GM18858 (cell line): ENCODE measurements around the gene TIFAB.

Source experiments
- ATAC-seq: cut with Tn5 transposase; IDR thresholded peaks from one replicate; pipeline ENCODE4 v1.9.1; 2021; ENCODE audit not compliant: unreplicated experiment

The TIFAB gene

DNA sequence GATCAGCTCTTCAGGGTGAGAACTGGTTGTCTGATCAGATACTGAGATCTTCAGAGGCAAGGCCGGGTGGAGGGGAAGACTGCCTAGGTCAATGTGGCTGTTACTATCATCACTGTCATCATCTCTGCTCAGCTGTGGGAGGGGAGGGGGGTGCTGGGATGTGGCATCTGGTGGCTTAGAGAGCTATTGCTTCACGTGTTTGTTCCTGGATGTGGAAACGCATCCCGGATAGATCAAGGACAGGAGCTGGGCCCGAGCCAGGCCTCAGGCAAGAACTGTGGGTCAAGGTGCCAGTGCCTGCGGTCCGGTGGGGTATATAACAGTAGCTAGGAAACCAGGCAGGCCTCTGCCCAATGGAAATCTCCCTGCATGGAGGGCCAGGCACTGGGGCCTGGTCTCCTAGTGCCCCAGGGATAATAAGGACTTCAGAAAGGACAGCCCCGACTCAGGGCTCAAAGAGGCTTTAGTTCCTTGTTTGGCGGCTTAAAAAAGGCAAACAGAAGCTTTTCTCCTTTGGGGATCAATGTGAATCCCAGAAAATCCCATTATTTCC is 30.3 kb upstream of the TIFAB start:
- no peak for ATAC-seq

DNA sequence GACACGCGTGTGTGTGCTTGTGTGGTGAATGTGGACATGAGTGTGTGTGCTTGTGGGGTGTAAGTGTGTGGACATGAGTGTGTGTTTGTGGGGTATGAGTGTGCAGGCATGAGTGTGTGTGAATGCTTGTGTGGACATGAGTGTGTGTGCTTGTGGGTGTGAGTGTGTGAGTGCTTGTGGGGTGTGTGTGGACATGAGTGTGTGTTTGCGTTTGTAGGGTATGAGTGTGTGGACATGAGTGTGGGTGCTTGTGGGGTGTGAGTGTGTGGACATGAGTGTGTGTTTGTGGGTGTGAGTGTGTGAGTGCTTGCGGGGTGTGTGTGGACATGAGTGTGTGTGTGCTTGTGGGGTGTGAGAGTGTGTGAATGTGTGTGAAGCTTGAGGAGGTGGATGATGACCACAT is 29.8 kb upstream of the TIFAB start:
- no peak for ATAC-seq

DNA sequence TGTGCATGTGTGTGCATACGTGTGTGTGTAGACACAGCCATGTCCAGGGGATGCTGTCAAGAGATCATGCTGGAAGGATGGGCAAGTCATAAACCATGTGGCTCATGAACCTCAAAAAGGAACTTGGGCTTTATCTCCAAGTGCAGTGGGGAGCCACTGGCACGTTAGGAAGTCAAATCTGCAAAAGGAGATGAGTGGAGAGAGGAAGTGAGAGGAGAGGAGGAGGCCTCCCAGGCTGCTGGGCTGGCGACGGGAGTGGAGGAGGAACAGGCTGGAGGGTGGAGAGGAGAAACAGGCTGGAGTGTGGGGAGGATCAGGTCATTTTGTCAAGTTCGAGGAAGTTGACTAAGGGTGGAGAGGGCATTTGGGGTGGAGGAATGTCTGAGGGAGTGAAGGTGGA is 29.2 kb upstream of the TIFAB start:
- no peak for ATAC-seq

DNA sequence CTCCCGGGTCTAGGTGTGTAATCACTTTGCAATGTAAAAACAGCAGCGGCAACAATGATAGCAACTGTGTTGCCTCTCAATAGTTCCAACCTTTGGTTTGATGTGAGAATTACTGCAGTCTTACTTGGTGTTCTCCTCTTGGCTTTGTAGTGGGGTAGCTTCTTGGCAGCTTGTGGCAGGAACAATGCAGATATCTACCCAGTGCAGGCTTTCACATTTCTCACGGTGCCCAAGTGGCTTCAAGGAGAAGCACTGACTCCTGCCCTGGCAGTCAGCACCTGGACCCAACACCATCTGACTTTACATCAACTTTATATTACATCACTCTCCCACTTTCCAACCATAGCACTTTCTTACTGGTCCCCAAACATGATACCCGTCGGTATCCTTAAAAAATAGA is 28.4 kb upstream of the TIFAB start:
- no peak for ATAC-seq

DNA sequence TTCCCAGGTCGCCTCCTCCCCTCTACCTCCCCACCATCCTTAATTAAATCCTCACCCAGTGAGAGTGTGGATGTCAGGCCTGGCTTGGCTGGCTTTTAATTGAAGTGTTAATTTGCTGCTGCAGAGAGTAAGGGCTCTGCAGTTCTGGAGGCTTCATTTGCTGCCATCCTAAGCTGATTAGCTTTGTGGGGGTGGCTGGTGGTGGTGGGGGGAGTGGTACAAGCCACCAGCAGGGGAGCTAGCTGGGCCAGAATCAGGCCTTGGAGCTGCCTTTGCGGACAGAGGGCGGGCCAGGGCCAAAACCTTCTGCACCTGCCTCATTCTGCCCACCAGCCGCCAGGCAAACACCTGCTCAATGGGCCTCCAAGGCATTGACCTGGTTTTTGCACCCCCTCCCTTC is 26.8 kb upstream of the TIFAB start:
- no peak for ATAC-seq

DNA sequence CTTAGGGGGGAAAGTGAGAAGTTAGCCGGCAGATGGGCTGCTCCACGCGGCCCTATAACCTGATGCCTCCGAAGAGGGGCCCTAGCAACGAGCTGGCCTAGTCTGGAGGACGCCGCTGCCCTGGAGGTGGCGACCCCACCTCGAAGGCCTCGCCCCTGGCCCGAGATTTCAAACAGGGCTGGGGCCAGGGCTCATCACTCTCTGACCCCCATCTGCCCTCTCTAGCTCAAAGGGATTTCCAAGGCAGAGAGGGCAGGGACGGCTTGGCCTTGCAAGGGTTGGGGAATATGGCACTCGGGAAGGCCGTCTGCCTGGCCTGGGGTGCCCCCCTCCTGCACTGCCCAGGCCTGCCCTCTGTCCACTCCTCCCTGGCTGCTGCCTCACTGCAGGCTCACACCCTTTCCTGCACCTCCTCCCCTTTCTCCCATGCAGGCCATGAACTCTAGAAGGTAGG is 25.5 kb upstream of the TIFAB start:
- no peak for ATAC-seq

DNA sequence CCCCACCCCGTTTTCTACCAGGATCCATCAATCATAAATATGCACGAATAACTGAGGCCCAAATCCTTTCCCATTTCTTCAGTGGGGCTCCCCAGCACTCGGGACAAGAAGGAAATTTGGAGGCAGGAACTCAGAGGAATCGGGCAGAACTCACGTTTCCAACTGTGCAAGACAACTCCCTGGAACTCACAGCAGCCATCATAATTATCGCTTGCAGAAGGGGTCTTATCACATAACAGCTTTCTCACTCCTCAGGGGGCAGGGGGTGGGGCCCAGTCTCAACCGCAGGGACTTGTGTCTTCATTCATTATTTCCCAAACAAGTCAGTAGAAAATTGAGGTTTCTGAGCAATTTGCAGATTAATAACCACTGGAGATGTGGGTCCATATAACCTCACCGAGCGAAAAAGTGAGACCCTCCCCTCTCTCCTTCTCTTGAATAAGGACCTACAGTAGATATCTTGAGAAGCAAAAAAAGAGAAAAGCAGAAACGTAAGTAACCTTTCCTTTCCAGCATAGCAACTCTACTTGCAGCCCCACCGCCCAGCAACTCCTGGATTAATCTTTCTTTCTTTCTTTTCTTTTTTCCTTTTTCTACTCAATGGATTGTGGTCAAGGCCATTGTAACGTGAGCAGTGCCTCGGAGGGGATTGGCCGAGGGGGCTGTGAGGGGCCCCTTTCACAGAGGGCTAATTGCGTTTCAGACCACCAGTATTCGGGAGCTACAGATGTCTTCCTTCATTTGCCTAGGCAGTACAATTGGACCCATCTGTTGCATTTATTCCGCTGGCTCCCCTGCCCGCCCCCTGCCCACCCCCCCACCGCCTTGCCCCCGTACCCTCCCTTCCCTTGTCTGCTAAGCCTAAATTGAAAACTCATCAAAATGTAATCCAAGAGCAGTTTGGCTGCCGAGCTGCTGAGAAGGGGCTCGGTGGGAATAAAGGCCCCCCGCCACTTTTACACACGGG is 24.7 kb upstream of the TIFAB start:
- ATAC-seq: no peak

DNA sequence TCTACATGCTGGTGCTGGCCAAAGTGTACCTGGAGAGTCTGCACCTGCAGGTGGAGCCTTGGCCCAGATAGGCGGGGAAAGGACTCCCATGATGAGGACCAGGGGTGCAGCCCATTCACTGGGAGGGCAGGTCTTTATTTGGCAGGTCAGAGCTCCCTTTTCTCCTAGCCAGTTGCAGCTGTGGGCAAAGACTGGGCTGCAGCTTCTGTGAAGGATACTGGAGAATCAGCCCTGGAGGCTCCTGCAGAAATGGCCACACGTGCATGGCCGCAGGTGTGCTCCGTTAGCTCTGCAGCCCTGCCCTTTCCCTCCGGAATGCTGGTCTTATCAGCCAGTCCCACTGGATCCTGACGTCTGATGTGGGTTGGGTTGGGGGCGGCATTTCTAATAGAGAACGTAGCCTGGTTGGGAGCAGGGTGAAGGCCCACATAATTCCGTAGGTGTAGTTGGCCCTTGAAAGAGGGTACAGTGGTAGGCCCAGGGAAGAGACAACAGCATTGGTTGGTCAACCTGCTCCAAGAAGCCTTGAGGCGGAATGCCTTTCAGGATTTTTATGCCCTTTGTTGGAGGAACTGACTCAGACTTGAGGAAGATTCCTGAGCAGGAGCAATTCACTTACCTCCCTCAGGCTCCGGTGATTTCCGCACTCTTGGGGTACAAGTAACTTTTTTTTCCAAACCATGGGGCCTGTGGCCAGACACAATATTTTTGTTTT is 22.0 kb upstream of the TIFAB start:
- no peak for ATAC-seq

DNA sequence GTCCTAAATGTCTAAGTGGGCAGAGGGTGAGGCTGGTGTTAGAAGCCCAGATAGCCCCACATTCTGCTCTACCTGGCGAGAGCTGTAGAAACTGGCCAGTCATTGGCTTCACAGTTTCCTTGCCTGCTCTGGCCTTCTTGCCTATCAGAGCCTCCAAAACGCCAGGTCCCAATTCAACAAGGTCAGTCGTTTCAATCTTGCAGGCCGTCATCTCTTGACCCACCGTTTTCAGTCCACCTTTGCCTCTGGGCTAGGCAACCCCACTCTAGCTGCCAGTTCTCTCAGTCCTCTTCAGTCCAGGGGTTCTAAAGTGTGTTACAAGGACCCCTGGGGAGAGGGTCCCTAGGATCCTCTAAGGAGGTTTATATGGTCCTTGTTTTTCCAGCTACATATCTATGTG is 20.0 kb upstream of the TIFAB start:
- no peak for ATAC-seq

DNA sequence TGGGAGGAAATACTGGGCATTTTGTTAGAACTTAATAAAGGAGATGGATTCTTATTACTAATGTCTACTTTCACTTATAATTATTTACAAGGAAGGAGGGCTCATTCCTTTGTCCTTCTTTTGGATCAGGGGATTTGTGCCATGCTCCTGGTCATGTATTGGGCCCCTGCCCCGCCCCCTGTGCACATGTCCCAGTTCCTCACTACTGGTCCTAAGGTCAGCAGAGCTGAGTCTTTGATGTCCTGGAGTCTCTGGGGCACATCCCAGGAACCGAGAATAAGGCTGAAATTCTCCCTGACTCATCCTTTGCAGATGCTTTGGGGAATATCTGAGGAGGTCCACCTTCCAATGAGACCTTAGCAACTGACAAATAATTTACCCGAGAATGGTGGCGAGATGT is 19.6 kb upstream of the TIFAB start:
- no peak for ATAC-seq

DNA sequence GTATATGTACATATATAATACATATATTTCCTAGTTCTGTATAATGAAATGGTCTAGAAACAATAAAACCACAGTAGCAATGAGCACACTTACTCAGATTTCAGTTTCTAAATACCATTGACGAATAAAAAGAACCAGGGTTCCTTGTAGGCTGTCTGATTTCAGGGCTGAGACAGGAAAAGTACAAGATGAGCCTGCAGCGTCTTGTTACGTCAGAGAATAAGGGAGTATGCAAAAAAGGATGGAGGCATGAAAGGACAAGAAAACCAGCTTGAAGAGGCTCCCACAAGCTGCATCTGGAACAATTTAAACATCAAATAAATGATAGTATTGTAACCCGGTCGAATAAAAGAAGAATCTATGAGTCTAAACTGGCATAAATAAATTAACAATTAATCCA is 17.8 kb upstream of the TIFAB start:
- ATAC-seq: no peak

DNA sequence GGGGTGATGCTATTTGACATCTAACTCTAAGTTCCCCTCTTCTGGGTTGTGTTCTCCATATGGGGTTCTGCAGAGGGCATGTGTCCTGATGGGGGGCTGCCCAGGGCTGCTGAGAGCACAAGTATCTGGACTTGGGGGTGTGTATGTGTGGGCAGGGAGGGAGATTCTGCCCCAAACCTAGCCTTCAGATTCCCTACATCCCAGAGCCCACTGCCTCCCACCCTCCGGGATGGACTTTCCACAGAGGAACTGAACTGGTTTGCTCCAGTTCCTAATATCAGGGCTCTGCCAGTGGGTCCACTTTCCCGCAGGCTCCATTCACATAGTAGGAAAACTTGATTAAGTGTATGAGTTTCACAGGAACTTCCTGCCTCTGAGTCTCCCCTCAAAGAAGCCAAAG is 16.4 kb upstream of the TIFAB start:
- no peak for ATAC-seq

DNA sequence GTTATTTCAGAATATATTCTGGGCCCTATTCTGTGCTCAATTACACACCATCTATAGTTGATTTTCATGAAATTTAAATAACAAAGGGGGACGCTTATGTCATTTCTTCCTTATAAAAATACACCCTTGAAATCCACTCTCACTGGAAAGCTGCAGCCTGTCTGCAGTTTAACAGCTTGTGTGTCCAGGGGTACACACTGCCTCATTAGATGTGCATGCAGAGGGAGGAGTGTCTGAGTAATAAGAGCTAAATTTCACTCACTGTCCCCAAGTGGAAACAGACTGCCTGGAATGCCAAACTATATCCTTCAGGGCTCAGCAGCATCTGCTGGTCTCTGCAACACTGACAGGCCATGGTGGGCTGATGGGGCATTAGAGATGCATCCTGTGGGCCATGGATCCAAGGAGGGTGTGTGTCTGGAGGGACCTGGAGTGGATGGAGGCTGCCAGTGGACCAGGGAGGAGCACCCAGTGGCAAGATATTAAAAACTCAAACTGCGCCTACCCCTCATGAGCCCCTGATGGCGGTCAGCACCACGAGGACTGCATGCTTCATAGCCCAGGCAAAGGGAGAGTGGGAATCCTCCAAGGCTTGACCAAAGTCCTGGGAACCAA is 15.8 kb upstream of the TIFAB start:
- no peak for ATAC-seq

DNA sequence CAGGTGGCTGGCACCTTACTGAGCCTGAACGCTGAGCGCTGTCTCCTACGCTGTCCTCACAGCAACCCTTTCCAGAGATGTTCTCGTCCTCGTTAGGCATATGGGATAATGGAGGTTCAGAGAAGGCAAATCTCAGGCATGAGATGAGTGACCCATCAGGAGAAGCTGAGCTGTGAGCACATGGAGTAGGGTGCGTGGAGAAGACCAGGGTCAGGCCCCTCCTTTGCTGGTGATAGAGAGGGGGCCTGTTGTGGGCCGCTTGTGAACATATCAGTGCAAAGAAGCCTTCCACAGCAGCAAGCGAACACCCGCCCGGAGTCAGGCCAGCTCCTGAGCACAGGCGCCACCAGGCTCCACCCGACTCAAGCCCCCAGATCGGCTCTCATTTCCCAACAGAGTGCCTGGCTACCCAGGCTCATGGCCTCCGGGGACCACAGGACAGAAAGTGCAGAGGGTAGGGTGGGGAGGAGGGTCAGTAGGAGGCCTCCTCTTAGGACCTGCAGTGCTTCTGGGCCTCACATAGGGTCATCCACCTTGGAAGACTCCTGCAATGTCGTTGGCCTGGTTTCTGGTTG is 15.0 kb upstream of the TIFAB start:
- ATAC-seq: no peak

DNA sequence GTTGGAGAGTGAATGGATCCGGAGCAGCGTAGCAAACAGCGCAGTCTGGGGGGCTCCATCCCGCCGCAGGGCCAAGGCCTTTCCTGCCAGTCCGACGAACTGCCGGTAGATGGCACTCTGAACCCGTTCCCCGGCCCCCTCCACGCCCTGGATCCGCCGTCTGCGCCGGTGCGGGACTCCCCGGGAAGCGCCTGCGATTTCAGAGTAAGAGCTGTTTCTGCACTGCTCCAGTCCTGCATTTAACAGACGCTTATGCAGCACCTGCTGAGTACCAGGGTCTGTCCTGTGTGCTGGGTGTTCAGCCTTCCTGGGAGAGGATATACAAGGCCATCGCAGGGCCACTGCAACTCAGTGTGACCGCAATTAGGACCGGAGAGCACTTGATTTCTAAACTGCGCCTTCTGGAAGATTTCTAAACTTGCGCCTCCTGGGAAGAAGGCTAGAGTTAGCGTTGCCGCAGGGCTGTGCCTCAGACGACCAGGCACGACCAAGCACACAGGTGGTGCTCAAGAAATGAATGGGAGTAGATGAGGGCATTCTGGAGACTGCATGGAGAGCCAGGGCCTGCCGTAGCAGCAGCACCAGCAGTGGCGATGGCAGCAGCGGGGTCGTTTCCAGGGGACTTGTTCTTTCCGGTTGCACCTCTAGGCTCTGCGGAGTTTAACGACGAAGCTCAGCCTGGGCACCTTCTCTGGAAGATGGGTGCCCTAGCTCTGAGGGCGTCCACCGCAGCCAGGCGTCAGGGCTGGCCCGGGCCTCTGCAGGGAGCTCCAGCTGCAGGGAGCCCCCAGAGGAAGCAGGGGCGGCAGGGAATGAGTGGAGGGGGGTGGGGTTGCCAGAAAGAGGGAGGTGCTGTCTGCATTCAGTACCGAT is 14.3 kb upstream of the TIFAB start:
- ATAC-seq: no peak

DNA sequence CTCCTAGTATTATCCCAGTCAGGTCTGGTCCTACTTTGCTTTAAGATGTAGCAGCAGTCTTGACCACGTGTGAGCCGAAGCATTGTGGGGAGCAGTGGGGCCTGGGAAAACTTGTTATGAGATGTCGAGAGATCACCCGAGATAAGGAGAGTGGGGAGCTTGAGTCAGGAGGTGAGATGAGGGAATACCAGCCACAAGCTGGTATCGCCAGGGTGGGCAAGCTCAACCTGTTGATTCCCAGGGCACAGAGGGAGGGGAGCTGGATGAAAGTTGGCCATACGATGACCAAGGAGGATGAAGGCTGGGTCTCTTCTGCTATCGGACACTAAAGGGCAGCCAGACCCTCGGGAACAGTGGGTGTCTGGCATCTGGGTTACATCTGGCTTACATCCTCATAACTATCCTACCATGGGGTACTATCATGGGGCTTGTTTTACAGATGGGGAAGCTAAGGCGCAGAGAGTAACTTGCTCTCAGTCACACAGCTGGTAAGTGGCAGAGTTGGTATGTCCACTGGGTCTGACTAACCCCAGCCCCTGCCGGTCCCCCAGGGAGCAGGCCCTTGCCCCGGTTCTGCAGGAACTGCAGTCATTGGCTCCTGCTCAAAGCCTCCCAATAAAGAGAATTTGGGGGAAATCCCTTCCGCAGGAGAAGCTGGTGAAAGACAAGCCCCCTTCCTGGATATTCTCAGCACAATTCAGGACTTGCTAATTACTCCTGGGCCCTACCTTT is 13.4 kb upstream of the TIFAB start:
- no peak for ATAC-seq

DNA sequence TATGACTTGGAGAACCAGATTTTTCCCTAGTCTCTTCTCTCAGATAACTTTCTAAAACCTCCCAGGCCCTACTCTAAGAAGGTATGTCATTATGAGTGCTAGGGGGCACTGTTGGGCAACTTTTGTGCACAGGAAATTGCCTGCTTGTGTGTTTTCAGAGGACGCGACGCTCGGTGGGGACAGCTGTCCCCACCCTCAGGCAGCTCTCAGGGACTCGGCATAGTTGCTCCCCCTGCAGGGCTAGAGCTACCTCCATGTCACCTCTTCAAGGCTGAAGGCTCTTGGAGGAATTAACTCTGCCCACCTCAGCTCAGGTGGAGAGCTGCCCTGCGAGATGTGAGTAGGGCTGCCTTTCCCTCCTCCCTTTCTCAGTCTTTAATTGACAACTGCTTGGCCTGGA is 10.2 kb upstream of the TIFAB start:
- peak; percentile 53 for ATAC-seq

DNA sequence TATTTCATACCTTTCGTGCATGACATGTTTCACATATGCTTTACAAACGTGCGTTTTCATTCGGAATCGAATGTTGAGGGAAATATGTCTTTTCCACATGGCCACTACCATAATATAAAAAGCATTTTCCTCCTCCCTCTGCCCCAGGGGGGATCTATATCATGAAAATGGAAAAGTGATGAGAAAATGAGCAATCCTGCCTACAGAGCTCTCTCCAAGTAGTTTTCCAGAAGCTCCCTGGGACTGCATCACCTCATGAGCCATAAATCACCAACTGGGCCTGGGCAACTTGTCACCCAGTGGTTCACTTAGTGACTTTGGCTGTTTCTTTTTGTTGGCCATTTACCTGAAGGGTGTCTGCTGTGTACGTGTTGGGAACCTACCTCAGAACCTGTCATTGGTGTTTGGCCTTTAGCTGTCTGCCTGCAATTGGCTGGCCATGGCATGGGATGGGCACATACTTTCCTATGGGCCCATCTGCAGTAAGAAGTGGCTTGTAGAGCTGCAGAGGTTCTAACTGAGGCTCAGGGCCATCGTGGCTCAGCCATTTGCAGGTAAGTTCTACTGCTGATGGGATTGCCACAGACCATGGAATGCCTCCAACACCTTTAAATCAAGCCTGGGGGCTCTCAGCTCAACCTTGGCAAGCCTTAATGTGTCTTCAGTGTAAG is 9.5 kb upstream of the TIFAB start:
- ATAC-seq: no peak
